Endothelial cell of umbilical vein (primary cell): Measurements from ENCODE around the gene BARX1. TPM values are rescaled to one million over a fixed set of nuclear protein-coding genes. Genes with fewer than 3 reads are reported as not detected.

Experiments used
- BruUV-seq: library from RNA; stranded (reverse); fragments of 400-500 nt; replicated peaks from 2 replicates; lab custom pipeline; 2021; lab: Mats Ljungman, UMichigan
- CTCF ChIA-PET: fragments of 300-600, 350-600 bp; sonication (Branson Sonifier 250); formaldehyde crosslinking; loops from one replicate; lab custom pipeline; 2021; ENCODE audit warnings: antibody characterized with exemption, inconsistent platforms; lab: Charles Lee
- POLR2A ChIA-PET: fragments of 300-600, 350-600 bp; sonication (Branson Sonifier 250); formaldehyde crosslinking; loops from one replicate; lab custom pipeline; 2021; ENCODE audit warnings: antibody characterized with exemption, inconsistent platforms; lab: Charles Lee
- DNase-seq: peaks from one replicate; pipeline ENCODE4 v3.0.0-alpha.2; 2011; ENCODE audit warnings: low read depth, low spot score
- FAIRE-seq: peaks from 2 replicates; lab custom pipeline; 2011; peaks lifted over from hg19 to GRCh38; lab: Jason Lieb, UNC
- H2AFZ ChIP-seq: 2 replicates; pipeline ENCODE4 v1.6.0; 2012; ENCODE audit warnings: low read depth, low read length, control low read depth, inconsistent platforms
- H3K27ac ChIP-seq: 2 replicates; pipeline ENCODE4 v1.5.1; 2011; ENCODE audit warnings: low read depth, mild to moderate bottlenecking, control low read depth, low read length, moderate library complexity; ENCODE audit not compliant: insufficient read depth
- H3K27me3 ChIP-seq, 2 experiments: 2 replicates each; pipeline versions ENCODE4 v1.6.0 to v1.6.1; 2011; ENCODE audit warnings: low read length in 2 of 2, mixed read lengths in 1 of 2; ENCODE audit not compliant: control insufficient read depth in 2 of 2, insufficient read depth in 2 of 2
- H3K36me3 ChIP-seq, 2 experiments: 2 replicates in 1 of 2; 3 replicates in 1 of 2; pipeline ENCODE4 v1.5.1; 2011; ENCODE audit warnings: low read length in 2 of 2, mild to moderate bottlenecking in 1 of 2, moderate library complexity in 1 of 2; ENCODE audit not compliant: control insufficient read depth in 2 of 2, insufficient read depth in 2 of 2; ENCODE audit errors: extremely low read depth in 1 of 2
- H3K4me1 ChIP-seq: 3 replicates; pipeline ENCODE4 v1.5.1; 2011; ENCODE audit warnings: mild to moderate bottlenecking, low read length; ENCODE audit not compliant: control insufficient read depth, insufficient read depth; ENCODE audit errors: extremely low read depth
- H3K4me2 ChIP-seq: 2 replicates; pipeline ENCODE4 v1.6.1; 2011; ENCODE audit warnings: low read length, control low read depth, mixed read lengths; ENCODE audit not compliant: insufficient read depth
- H3K4me3 ChIP-seq, 3 experiments: fragments of 200-600 bp in 1 of 3; sonication (generic), shearing (Covaris generic) in 1 of 3; replicated peaks in 1 of 3; 2 replicates each; pipeline ENCODE4 v1.5.1; 2011 to 2016; ENCODE audit warnings: control low read depth in 3 of 3, low read length in 3 of 3, mild to moderate bottlenecking in 2 of 3, inconsistent platforms in 1 of 3, low read depth in 1 of 3, moderate library complexity in 1 of 3; ENCODE audit not compliant: insufficient read depth in 1 of 3
- H3K79me2 ChIP-seq: 2 replicates; pipeline ENCODE4 v1.6.0; 2012; ENCODE audit warnings: low read length, inconsistent platforms; ENCODE audit not compliant: control insufficient read depth, insufficient read depth
- H3K9ac ChIP-seq: replicated peaks from 2 replicates; pipeline ENCODE3; 2011; ENCODE audit warnings: low read length, control low read depth; ENCODE audit not compliant: insufficient read depth; ENCODE audit errors: extremely low read depth
- H3K9me1 ChIP-seq: replicated peaks from 3 replicates; pipeline ENCODE4 v1.6.0; 2011; ENCODE audit warnings: mild to moderate bottlenecking, low read length; ENCODE audit not compliant: control insufficient read depth, insufficient read depth; ENCODE audit errors: extremely low read depth
- H3K9me3 ChIP-seq: replicated peaks from 2 replicates; pipeline ENCODE4 v1.5.1; 2012; ENCODE audit warnings: low read length, inconsistent platforms; ENCODE audit not compliant: control insufficient read depth, insufficient read depth
- H4K20me1 ChIP-seq: replicated peaks from 2 replicates; pipeline ENCODE3; 2011; ENCODE audit warnings: mild to moderate bottlenecking, low read length; ENCODE audit not compliant: control insufficient read depth, insufficient read depth; ENCODE audit errors: extremely low read depth
- CTCF ChIP-seq, 2 donors: IDR thresholded peaks; 1 replicate in 1 of 2; 2 replicates in 1 of 2; pipeline ENCODE4 v1.5.1; 2011; ENCODE audit warnings: low read length in 2 of 2, mild to moderate bottlenecking in 2 of 2, moderate library complexity in 2 of 2, control low read depth in 1 of 2, inconsistent platforms in 1 of 2, low read depth in 1 of 2; ENCODE audit not compliant: insufficient read depth in 1 of 2; ENCODE audit errors: extremely low read depth in 1 of 2
- FOS ChIP-seq: IDR thresholded peaks from 2 replicates; pipeline ENCODE4 v1.6.1; 2011; ENCODE audit warnings: mild to moderate bottlenecking, low read length, moderate library complexity, borderline replicate concordance; ENCODE audit not compliant: insufficient read depth
- JUN ChIP-seq: IDR thresholded peaks from 2 replicates; pipeline ENCODE4 v1.6.1; 2011; ENCODE audit warnings: borderline replicate concordance, low read depth; ENCODE audit not compliant: insufficient read length, insufficient read depth
- POLR2AphosphoS5 ChIP-seq: IDR thresholded peaks from 2 replicates; pipeline ENCODE4 v1.6.1; 2012; ENCODE audit warnings: low read depth, mild to moderate bottlenecking, control low read depth, low read length, moderate library complexity; ENCODE audit not compliant: insufficient read depth
- dilution Hi-C: fragments of 300-500 bp; cut with MboI; formaldehyde crosslinking; loops from one replicate; pipeline ENCODE4 v1.15.0; 2019; ENCODE audit warnings: low sequenced_read_pairs; ENCODE audit not compliant: extremely low pct_ligation_motif_present
- intact Hi-C: fragments of 100-400 bp; cut with micrococcal nuclease; formaldehyde crosslinking; loops from one replicate; pipeline ENCODE4 v1.10.0; 2022
- polyA plus RNA-seq, 4 experiments: library from polyadenylated mRNA; depleted of rRNA in 3 of 4; stranded (reverse) in 3 of 4; unstranded in 1 of 4; fragments of >200 nt; gene quantifications; 2 replicates each; pipeline versions ENCODE4 v1.2.1 to v1.2.3, GENCODE V29; 2011 to 2012; ENCODE audit warnings: missing spikeins in 1 of 4
- total RNA-seq: library from RNA; stranded (reverse); gene quantifications from 2 replicates; pipeline ENCODE4 v1.2.3, GENCODE V29; 2021

Gene BARX1
- total and polyA plus RNA-seq, 2 donors (not counting 3 experiments of a cell fraction or from before 2014, with no cell fraction given), result not detected

- no peak overlapping the region for H3K4me2 ChIP-seq
- H3K27me3 ChIP-seq, result peaks cover 43 to 45% of the 10 kb centered on the region in 2 experiments
- TF ChIP-seq JUN, result no peak
- TF ChIP-seq CTCF (IDR thresholded peaks at IDR 0.05; ENCODE audit: extremely low read depth in 1 of 2, insufficient read depth in 1 of 2, low read depth in 1 of 2, low read length in 2 of 2), result peak; percentile 70 to 71
- intact Hi-C loops (loop anchor here (1.0 to 2.0 kb wide), 4 partner anchors 136 to 802 kb away; no protein-coding TSS in a partner anchor), dilution Hi-C loops (no loop called here)
- no peaks in the 10 kb centered on the region for H3K36me3 ChIP-seq
- no peak overlapping the region for H3K9ac ChIP-seq
- H2AFZ ChIP-seq, result no peak overlapping the region
- no peaks in the 10 kb centered on the region for H3K4me1 ChIP-seq
- FAIRE-seq (peak; percentile 97), DNase-seq (peak; percentile 87)
- no peak overlapping the region for H3K27ac ChIP-seq
- CTCF ChIA-PET, result interaction anchor here (0.7 to 8.0 kb wide), 13 partner anchors 10 to 281 kb away, joined by 3 to 154 read pairs (median 5); no protein-coding TSS in a partner anchor
- H4K20me1 ChIP-seq, result no peaks in the 10 kb centered on the region
- H3K79me2 ChIP-seq, result no peaks in the 10 kb centered on the region
- H3K9me3 ChIP-seq, result no peaks in the 10 kb centered on the region
- POLR2A ChIA-PET, result no interaction called here
- BruUV-seq, result no TSS peak
- H3K4me3 ChIP-seq, result no peak overlapping the region
- no peaks in the 10 kb centered on the region for H3K9me1 ChIP-seq
Observed at GRCh38 chr9:93962561-93963440, 7.6 kb upstream of the BARX1 start.

GRCh38 chr9:93962017-93962416, 6.9 kb upstream of the BARX1 start:
- ChIA-PET POLR2A (no interaction called here), CTCF (interaction anchor here (0.7 to 8.0 kb wide), 12 partner anchors 9 to 280 kb away, joined by 3 to 154 read pairs (median 5); no protein-coding TSS in a partner anchor)
- Histone ChIP-seq H4K20me1 (no peaks in the 10 kb centered on the region), H3K27ac (no peak overlapping the region), H3K27me3 (peaks cover 51 to 52% of the 10 kb centered on the region in 2 experiments), H3K79me2 (no peaks in the 10 kb centered on the region), H2AFZ (no peak overlapping the region), H3K9ac (no peak overlapping the region), H3K9me3 (no peaks in the 10 kb centered on the region), H3K9me1 (no peaks in the 10 kb centered on the region), H3K4me1 (no peaks in the 10 kb centered on the region), H3K36me3 (no peaks in the 10 kb centered on the region), H3K4me3 (no peak overlapping the region), H3K4me2 (no peak overlapping the region)
- no peak for FAIRE-seq
- TF ChIP-seq FOS, result peak; percentile 31
- no peak for TF ChIP-seq POLR2AphosphoS5
- dilution Hi-C loops, result no loop called here
- DNase-seq, result no peak
- no TSS peak for BruUV-seq
- intact Hi-C loops, result loop anchor here (2.0 kb wide), 1 partner anchor 801 kb away; no protein-coding TSS in a partner anchor
